HEK293 (cell line): ENCODE data around the gene TECPR2.

ENCODE experiments used
- AEBP2 ChIP-seq: fragments of 450-650 bp; formaldehyde crosslinking; IDR thresholded peaks from 2 replicates; pipeline ENCODE4 v1.5.1; 2016; ENCODE audit warnings: missing biosample characterization, missing genetic modification characterization, borderline replicate concordance
- HIC1 ChIP-seq: fragments of 450-650 bp; formaldehyde crosslinking; IDR thresholded peaks from 2 replicates; pipeline ENCODE4 v1.5.1; 2016; ENCODE audit warnings: missing biosample characterization, missing genetic modification characterization
- KLF16 ChIP-seq: fragments of 450-650 bp; formaldehyde crosslinking; IDR thresholded peaks from 2 replicates; pipeline ENCODE4 v1.5.1; 2017; ENCODE audit warnings: missing biosample characterization, missing genetic modification characterization
- KLF9 ChIP-seq: fragments of 450-650 bp; formaldehyde crosslinking; IDR thresholded peaks from 2 replicates; pipeline ENCODE4 v1.5.1; 2016; ENCODE audit warnings: missing biosample characterization, missing genetic modification characterization, low read depth
- OVOL3 ChIP-seq: fragments of 450-650 bp; formaldehyde crosslinking; IDR thresholded peaks from 2 replicates; pipeline ENCODE4 v1.5.1; 2016; ENCODE audit warnings: missing biosample characterization, missing genetic modification characterization
- PBX3 ChIP-seq: sonication (generic); formaldehyde crosslinking; IDR thresholded peaks from 2 replicates; pipeline ENCODE4 v1.8.1; 2022; ENCODE audit warnings: mild to moderate bottlenecking, moderate library complexity, missing genetic modification reagents
- SP7 ChIP-seq: fragments of 450-650 bp; formaldehyde crosslinking; IDR thresholded peaks from 2 replicates; pipeline ENCODE4 v1.5.1; 2016; ENCODE audit warnings: missing biosample characterization, missing genetic modification characterization
- YY2 ChIP-seq: fragments of 450-650 bp; formaldehyde crosslinking; IDR thresholded peaks from 2 replicates; pipeline ENCODE4 v1.5.1; 2016; ENCODE audit warnings: missing biosample characterization, missing genetic modification characterization
- ZBTB11 ChIP-seq: fragments of 450-650 bp; formaldehyde crosslinking; conservative IDR thresholded peaks from 2 replicates; pipeline ENCODE4 v1.5.1; 2016; ENCODE audit warnings: low read depth, missing biosample characterization, missing genetic modification characterization
- ZNF174 ChIP-seq: fragments of 450-650 bp; formaldehyde crosslinking; IDR thresholded peaks from 2 replicates; pipeline ENCODE4 v1.5.0; 2017; ENCODE audit warnings: missing biosample characterization, mild to moderate bottlenecking, missing genetic modification characterization
- ZNF2 ChIP-seq: fragments of 450-650 bp; formaldehyde crosslinking; IDR thresholded peaks from 2 replicates; pipeline ENCODE4 v1.5.1; 2016; ENCODE audit warnings: missing biosample characterization, missing genetic modification characterization
- ZNF37A ChIP-seq: fragments of 450-650 bp; IDR thresholded peaks from 2 replicates; pipeline ENCODE4 v1.5.1; 2018; ENCODE audit warnings: missing biosample characterization, missing genetic modification characterization
- ZNF426 ChIP-seq: fragments of 450-650 bp; formaldehyde crosslinking; IDR thresholded peaks from 2 replicates; pipeline ENCODE4 v1.5.1; 2017; ENCODE audit warnings: missing biosample characterization, missing genetic modification characterization, mild to moderate bottlenecking, inconsistent platforms, moderate library complexity
- ZNF596 ChIP-seq: fragments of 450-650 bp; IDR thresholded peaks from 2 replicates; pipeline ENCODE4 v1.5.0; 2018; ENCODE audit warnings: missing biosample characterization, mild to moderate bottlenecking, missing genetic modification characterization, moderate library complexity
- ZNF76 ChIP-seq: fragments of 450-650 bp; formaldehyde crosslinking; IDR thresholded peaks from 2 replicates; pipeline ENCODE4; 2016; ENCODE audit warnings: low read depth, missing biosample characterization, missing genetic modification characterization, borderline replicate concordance
- ZNF830 ChIP-seq: fragments of 450-650 bp; IDR thresholded peaks from 2 replicates; pipeline ENCODE4 v1.5.0; 2018; ENCODE audit warnings: missing biosample characterization, missing genetic modification characterization, low read depth, mild to moderate bottlenecking, moderate library complexity

Gene TECPR2

GRCh38 chr14:102362545-102363181 lies at the start of gene TECPR2, which contains the start of gene CINP (continued):
- TF ChIP-seq SP7 (peak; percentile 34; the same call in 1 of the 2 replicates), ZNF426 (tag by site-specific recombination) (no peak), YY2 (tag by site-specific recombination) (no peak), AEBP2 (tag by site-specific recombination) (no peak), KLF9 (tag by site-specific recombination) (peak; percentile 69; the same call in 1 of the 2 replicates), HIC1 (tag by site-specific recombination) (peak; percentile 77), ZNF830 (tag by site-specific recombination) (no peak), ZNF76 (tag by site-specific recombination) (peak; percentile 87; the same call in 1 of the 2 replicates), ZBTB11 (tag by site-specific recombination) (no peak; the same call in 1 of the 2 replicates), OVOL3 (tag by site-specific recombination) (peak; percentile 26; the same call in 1 of the 2 replicates), KLF16 (tag by site-specific recombination) (peak; percentile 57), ZNF37A (tag by site-specific recombination) (no peak), ZNF2 (tag by site-specific recombination) (no peak), PBX3 (CRISPR knock-in tag) (no peak), ZNF596 (tag by site-specific recombination) (0 out of 2 replicates have a peak, but pooled peaks have one; percentile 25), ZNF174 (tag by site-specific recombination) (no peak)
